Smooth muscle cell (in vitro differentiated cells): ENCODE results near the gene NSA2. TPM values are rescaled to one million over a fixed set of nuclear protein-coding genes. Genes with fewer than 3 reads are reported as not detected.
"Not testable (repeated sequence)": the region's sequence is repeated elsewhere in the genome, so short reads cannot be mapped to it uniquely, and the experiment has no call there.

Source experiments
- DNase-seq: peaks from one replicate; lab custom pipeline; 2025; ENCODE audit not compliant: unreplicated experiment; lab: John Stamatoyannopoulos, UW
- H2AFZ ChIP-seq: fragments of 200-600 bp; sonication (generic); 2 replicates; pipeline ENCODE4 v1.6.0; 2016; ENCODE audit warnings: antibody characterized with exemption, low read depth, mild to moderate bottlenecking
- H3F3A ChIP-seq: fragments of 200-600 bp; sonication (generic); 2 replicates; pipeline ENCODE4 v1.6.0; 2017; ENCODE audit warnings: antibody characterized with exemption, low read depth
- H3K27ac ChIP-seq: fragments of 200-600 bp; sonication (generic); 2 replicates; pipeline ENCODE4 v1.5.1; 2016; ENCODE audit warnings: low read depth, mild to moderate bottlenecking
- H3K27me3 ChIP-seq: fragments of 200-600 bp; sonication (generic); 2 replicates; pipeline ENCODE4 v1.6.1; 2016; ENCODE audit warnings: low read depth, mild to moderate bottlenecking
- H3K36me3 ChIP-seq: fragments of 200-600 bp; sonication (generic); 2 replicates; pipeline ENCODE4 v1.5.1; 2016; ENCODE audit warnings: low read depth
- H3K4me1 ChIP-seq: fragments of 200-600 bp; sonication (generic); 2 replicates; pipeline ENCODE4 v1.5.1; 2016; ENCODE audit warnings: low read depth
- H3K4me2 ChIP-seq: fragments of 200-600 bp; sonication (generic); 2 replicates; pipeline ENCODE4 v1.6.0; 2016; ENCODE audit warnings: mild to moderate bottlenecking
- H3K4me3 ChIP-seq: fragments of 200-600 bp; sonication (generic); 2 replicates; pipeline ENCODE4 v1.5.1; 2016; ENCODE audit warnings: mild to moderate bottlenecking
- H3K79me2 ChIP-seq: fragments of 200-600 bp; sonication (generic); 2 replicates; pipeline ENCODE4 v1.6.0; 2016; ENCODE audit warnings: low read depth, mild to moderate bottlenecking
- H3K9ac ChIP-seq: fragments of 200-600 bp; sonication (generic); 2 replicates; pipeline ENCODE4 v1.6.0; 2016; ENCODE audit warnings: low read depth
- H3K9me3 ChIP-seq: fragments of 200-600 bp; sonication (generic); replicated peaks from 2 replicates; pipeline ENCODE4 v1.5.1; 2016; ENCODE audit warnings: low read depth
- H4K20me1 ChIP-seq: fragments of 200-600 bp; sonication (generic); 2 replicates; pipeline ENCODE4 v1.6.0; 2016; ENCODE audit warnings: low read depth
- CTCF ChIP-seq: fragments of 200-600 bp; sonication (generic); IDR thresholded peaks from 2 replicates; pipeline ENCODE4 v1.5.1; 2017; ENCODE audit warnings: borderline replicate concordance, mild to moderate bottlenecking, antibody characterized with exemption; ENCODE audit not compliant: insufficient read depth, poor library complexity, severe bottlenecking
- WGBS: methylation state at CpG from one replicate; pipeline ENCODE4 v1.1.7; 2016; ENCODE audit warnings: low lambda C conversion rate; 5-methylcytosine and 5-hydroxymethylcytosine counted together
- polyA plus RNA-seq: library from polyadenylated mRNA; unstranded; fragments of >200 nt; fragmentation: Nextera tagmentation; extraction: Ambion mirVana; gene quantifications from 2 replicates; pipeline ENCODE4 v1.2.1, GENCODE V29; 2016
- total RNA-seq: library from RNA; depleted of rRNA; stranded (reverse); fragments of >200 nt; gene quantifications from 2 replicates; pipeline ENCODE4 v1.2.3, GENCODE V29; 2014

The NSA2 gene
- total and polyA plus RNA-seq, 2 experiments from 2014 or later, result 43.6 to 65.2 TPM

GRCh38 chr5:74786851-74787250 lies 19.8 kb downstream of the NSA2 start:
- no peaks in the 10 kb centered on the region for H3F3A ChIP-seq
- H3K79me2 ChIP-seq, result no peaks in the 10 kb centered on the region
- DNase-seq, result no peak
- no peaks in the 10 kb centered on the region for H3K4me1 ChIP-seq
- no peak overlapping the region for H3K27ac ChIP-seq
- no peaks in the 10 kb centered on the region for H3K27me3 ChIP-seq
- no peak overlapping the region for H3K9ac ChIP-seq
- no peaks in the 10 kb centered on the region for H3K36me3 ChIP-seq
- H3K9me3 ChIP-seq, result no peaks in the 10 kb centered on the region
- H3K4me2 ChIP-seq, result no peak overlapping the region
- no peak overlapping the region for H3K4me3 ChIP-seq
- 96% methylated on average over 6 of the region's 6 CpGs for WGBS
- no peak overlapping the region for H2AFZ ChIP-seq
- no peaks in the 10 kb centered on the region for H4K20me1 ChIP-seq
- no peak for TF ChIP-seq CTCF

- 96% methylated on average over 6 of the region's 6 CpGs for WGBS
- no peak for TF ChIP-seq CTCF
- DNase-seq, result no peak
Observed at GRCh38 chr5:74787424-74787823, 20.4 kb downstream of the NSA2 start.

GRCh38 chr5:74791669-74792068 lies 24.6 kb downstream of the NSA2 start:
- H3K27ac ChIP-seq, H3K9me3 ChIP-seq, DNase-seq, H3K79me2 ChIP-seq, H3K4me2 ChIP-seq, H3K9ac ChIP-seq, H2AFZ ChIP-seq, H3K4me1 ChIP-seq, H3F3A ChIP-seq, H3K36me3 ChIP-seq, H3K4me3 ChIP-seq, H3K27me3 ChIP-seq, H4K20me1 ChIP-seq: not testable (repeated sequence)
- 91% methylated on average over 3 of the region's 3 CpGs for WGBS

More at GRCh38 chr5:74787424-74787823, 20.4 kb downstream of the NSA2 start:
- Histone ChIP-seq H3K4me2 (no peak overlapping the region), H3F3A (no peaks in the 10 kb centered on the region), H3K79me2 (no peaks in the 10 kb centered on the region), H3K9ac (no peak overlapping the region), H4K20me1 (no peaks in the 10 kb centered on the region), H3K36me3 (no peaks in the 10 kb centered on the region), H3K27me3 (no peaks in the 10 kb centered on the region), H3K9me3 (no peaks in the 10 kb centered on the region), H2AFZ (no peak overlapping the region), H3K4me1 (no peaks in the 10 kb centered on the region), H3K4me3 (no peak overlapping the region), H3K27ac (no peak overlapping the region)

GRCh38 chr5:74798977-74799911 lies 32.2 kb downstream of the NSA2 start:
- 91% methylated on average over 21 of the region's 21 CpGs for WGBS
- H3K79me2 ChIP-seq, result no peaks in the 10 kb centered on the region
- H3K9me3 ChIP-seq, result no peaks in the 10 kb centered on the region
- DNase-seq, result no peak
- no peaks in the 10 kb centered on the region for H3K36me3 ChIP-seq
- no peaks in the 10 kb centered on the region for H3K27me3 ChIP-seq
- H4K20me1 ChIP-seq, result no peaks in the 10 kb centered on the region
- no peak overlapping the region for H3K27ac ChIP-seq
- TF ChIP-seq CTCF, result no peak
- H3K4me2 ChIP-seq, result no peak overlapping the region
- no peak overlapping the region for H3K9ac ChIP-seq
- no peaks in the 10 kb centered on the region for H3F3A ChIP-seq
- no peaks in the 10 kb centered on the region for H3K4me1 ChIP-seq
- H2AFZ ChIP-seq, result no peak overlapping the region
- H3K4me3 ChIP-seq, result no peak overlapping the region
